Omental fat pad (tissue), 4 donors: ENCODE measurements around the gene APOL2. TPM values are rescaled to one million over a fixed set of nuclear protein-coding genes. Genes with fewer than 3 reads are reported as not detected.

ENCODE experiments used
- ATAC-seq: fragments of 150-250 bp; one replicate; pipeline ENCODE4 v1.9.1; 2016; ENCODE audit warnings: mild to moderate bottlenecking, moderate library complexity; ENCODE audit not compliant: low FRiP score
- DNase-seq: peaks from one replicate; pipeline ENCODE4 v3.0.0-alpha.2; 2019; ENCODE audit warnings: low spot score
- total RNA-seq, 4 donors: library from RNA; depleted of rRNA; stranded (reverse); fragments of >200 nt; gene quantifications; one replicate each; pipeline ENCODE4 v1.1.0, GENCODE V29; 2016
- TF ChIP-seq, protein P1 (sequence below), 3 donors: fragments of 450-650 bp; IDR thresholded peaks; one replicate each; pipeline ENCODE4 v1.5.1; 2016 to 2017; ENCODE audit warnings: antibody characterized with exemption in 3 of 3, mild to moderate bottlenecking in 3 of 3, moderate library complexity in 2 of 3

Gene APOL2
- total RNA-seq, 4 donors from 2014 or later: 63.2 to 122 (median 93.0) TPM

- no peak for ATAC-seq
Observed at GRCh38 chr22:36284171-36284571, 44.8 kb upstream of the APOL2 start.

GRCh38 chr22:36282328-36282831 is 43.1 kb upstream of the APOL2 start:
- TF ChIP-seq, protein P1, sequence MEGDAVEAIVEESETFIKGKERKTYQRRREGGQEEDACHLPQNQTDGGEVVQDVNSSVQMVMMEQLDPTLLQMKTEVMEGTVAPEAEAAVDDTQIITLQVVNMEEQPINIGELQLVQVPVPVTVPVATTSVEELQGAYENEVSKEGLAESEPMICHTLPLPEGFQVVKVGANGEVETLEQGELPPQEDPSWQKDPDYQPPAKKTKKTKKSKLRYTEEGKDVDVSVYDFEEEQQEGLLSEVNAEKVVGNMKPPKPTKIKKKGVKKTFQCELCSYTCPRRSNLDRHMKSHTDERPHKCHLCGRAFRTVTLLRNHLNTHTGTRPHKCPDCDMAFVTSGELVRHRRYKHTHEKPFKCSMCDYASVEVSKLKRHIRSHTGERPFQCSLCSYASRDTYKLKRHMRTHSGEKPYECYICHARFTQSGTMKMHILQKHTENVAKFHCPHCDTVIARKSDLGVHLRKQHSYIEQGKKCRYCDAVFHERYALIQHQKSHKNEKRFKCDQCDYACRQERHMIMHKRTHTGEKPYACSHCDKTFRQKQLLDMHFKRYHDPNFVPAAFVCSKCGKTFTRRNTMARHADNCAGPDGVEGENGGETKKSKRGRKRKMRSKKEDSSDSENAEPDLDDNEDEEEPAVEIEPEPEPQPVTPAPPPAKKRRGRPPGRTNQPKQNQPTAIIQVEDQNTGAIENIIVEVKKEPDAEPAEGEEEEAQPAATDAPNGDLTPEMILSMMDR (IDR thresholded peaks at IDR 0.05): no peak
- ATAC-seq: no peak
- no peak for DNase-seq

More at GRCh38 chr22:36284171-36284571, 44.8 kb upstream of the APOL2 start:
- no peak for DNase-seq
- TF ChIP-seq, protein P1 (IDR thresholded peaks at IDR 0.05): no peak

GRCh38 chr22:36281781-36282327 is 42.5 kb upstream of the APOL2 start:
- ATAC-seq (no peak), DNase-seq (no peak)
- TF ChIP-seq, protein P1 (IDR thresholded peaks at IDR 0.05): no peak

- ATAC-seq: no peak
- TF ChIP-seq, protein P1 (IDR thresholded peaks at IDR 0.05): no peak
- no peak for DNase-seq
Observed at GRCh38 chr22:36280379-36280778, 41.1 kb upstream of the APOL2 start.

DNA sequence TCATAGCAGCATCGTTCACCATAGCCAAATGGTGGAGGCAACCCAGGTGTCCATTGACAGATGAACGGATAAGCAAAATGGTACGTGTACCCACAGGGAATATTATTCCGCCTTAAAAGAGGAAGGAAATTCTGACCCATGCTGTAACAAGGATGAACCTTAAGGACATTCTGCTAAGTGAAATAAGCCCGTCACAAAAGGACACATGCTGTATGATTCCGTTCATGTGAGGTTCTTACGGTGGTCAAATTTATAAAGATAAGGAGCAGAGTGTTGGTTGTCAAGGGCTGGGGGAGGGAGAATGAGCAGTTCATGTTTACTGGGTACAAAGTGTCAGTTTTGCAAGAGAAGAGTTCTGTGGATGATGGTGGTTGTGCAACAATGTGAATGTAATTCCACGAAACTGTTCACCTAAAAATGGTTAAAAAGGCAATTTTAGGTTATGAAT is 39.9 kb upstream of the APOL2 start:
- no peak for DNase-seq
- no peak for ATAC-seq
- TF ChIP-seq, protein P1 (IDR thresholded peaks at IDR 0.05): no peak

DNA sequence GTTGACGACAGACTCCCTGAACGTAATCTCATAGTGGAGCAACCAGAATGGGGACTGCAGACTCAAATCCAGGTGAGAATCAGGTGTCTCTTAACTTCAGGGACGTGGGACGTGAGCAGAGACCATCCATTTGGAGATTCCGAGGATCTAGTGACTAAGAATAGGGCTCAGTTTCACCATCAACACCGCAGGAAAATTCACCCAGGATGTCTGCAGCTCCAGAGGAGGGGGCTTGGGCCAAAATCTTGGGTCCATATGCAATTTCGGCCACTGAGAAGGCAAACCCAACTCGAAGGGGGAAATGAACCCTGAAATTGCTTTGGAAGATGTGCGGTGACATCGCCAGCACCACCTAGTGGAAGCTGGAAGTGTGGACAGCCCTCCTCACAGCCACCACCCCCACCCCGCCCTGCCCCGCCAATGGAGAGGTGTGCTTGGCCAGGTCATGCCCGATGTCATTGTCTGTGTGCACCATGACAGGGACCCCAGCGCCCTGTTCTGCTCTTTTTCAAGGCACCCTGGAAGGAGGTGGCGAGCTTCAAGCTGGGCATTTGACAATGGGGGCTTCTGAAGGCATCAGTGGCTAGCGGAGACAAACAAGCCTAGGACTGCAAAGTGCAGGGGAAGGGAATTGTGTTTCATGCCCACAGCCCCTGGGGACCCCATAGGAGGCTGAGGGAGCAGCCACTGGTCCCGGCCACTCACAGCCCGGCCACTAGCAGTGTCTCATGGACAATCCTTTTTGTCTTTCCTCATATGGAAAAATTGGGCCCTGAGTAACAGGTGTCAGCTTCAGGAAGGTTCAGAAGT is 38.4 kb upstream of the APOL2 start:
- no peak for DNase-seq
- TF ChIP-seq, protein P1 (IDR thresholded peaks at IDR 0.05): no peak
- ATAC-seq: peak; percentile 52
